B cell (primary cell): Measurements from ENCODE around the gene TYK2. TPM values are rescaled to one million over a fixed set of nuclear protein-coding genes. Genes with fewer than 3 reads are reported as not detected.

ENCODE experiments used
- ATAC-seq: fragments of 200-7000 bp; cut with Tn5 transposase; one replicate; pipeline ENCODE4 v1.10.0; 2021; ENCODE audit warnings: low read depth, mild to moderate bottlenecking, moderate number of reproducible peaks, moderate library complexity
- CTCF ChIA-PET: fragments of 350-600 bp; sonication (Branson Sonifier 250); formaldehyde crosslinking; loops from one replicate; lab custom pipeline; 2021; ENCODE audit warnings: antibody characterized with exemption, inconsistent platforms; lab: Charles Lee
- POLR2A ChIA-PET: fragments of 350-600 bp; sonication (Branson Sonifier 250); formaldehyde crosslinking; loops from one replicate; lab custom pipeline; 2021; ENCODE audit warnings: antibody characterized with exemption; lab: Charles Lee
- DNase-seq: peaks from one replicate; pipeline ENCODE4 v3.0.0; 2013
- H2AFZ ChIP-seq: 2 replicates; pipeline ENCODE4 v1.6.1; 2012; ENCODE audit warnings: mild to moderate bottlenecking, low read depth, low read length; ENCODE audit not compliant: insufficient read depth, poor library complexity, severe bottlenecking
- H3K27ac ChIP-seq, 2 donors: 1 replicate in 1 of 2; 2 replicates in 1 of 2; pipeline ENCODE4 v1.5.1; 2012 to 2013; ENCODE audit warnings: low read length in 2 of 2, mild to moderate bottlenecking in 2 of 2, moderate library complexity in 1 of 2
- H3K27me3 ChIP-seq, 4 experiments: fragments of 200-600 bp in 1 of 4; sonication (generic) in 1 of 4; replicated peaks in 1 of 4; 1 replicate in 2 of 4; 2 replicates in 2 of 4; pipeline versions ENCODE4 v1.6.1 to v1.7.0; 2013 to 2016; ENCODE audit warnings: low read length in 3 of 4, mild to moderate bottlenecking in 2 of 4, mixed read lengths in 1 of 4, moderate library complexity in 1 of 4; ENCODE audit not compliant: insufficient read depth in 4 of 4, control insufficient read depth in 3 of 4; ENCODE audit errors: control extremely low read depth in 1 of 4
- H3K36me3 ChIP-seq, 2 experiments: replicated peaks in 1 of 2; 1 replicate in 1 of 2; 2 replicates in 1 of 2; pipeline versions ENCODE4 v1.6.1 to v1.7.1; 2013; ENCODE audit warnings: low read length in 1 of 2; ENCODE audit not compliant: insufficient read depth in 2 of 2, control insufficient read depth in 1 of 2; ENCODE audit errors: control extremely low read depth in 1 of 2, extremely low read depth in 1 of 2
- H3K4me1 ChIP-seq, 2 donors: fragments of 200-600 bp in 1 of 2; sonication (generic) in 1 of 2; 1 replicate in 1 of 2; 2 replicates in 1 of 2; pipeline versions ENCODE4 v1.5.1 to v1.6.1; 2013 to 2017; ENCODE audit warnings: low read length in 2 of 2; ENCODE audit not compliant: control insufficient read depth in 2 of 2, insufficient read depth in 2 of 2
- H3K4me2 ChIP-seq: replicated peaks from 2 replicates; pipeline ENCODE3; 2012; ENCODE audit warnings: mild to moderate bottlenecking, low read depth, low read length; ENCODE audit not compliant: poor library complexity, severe bottlenecking
- H3K4me3 ChIP-seq, 5 experiments: fragments of 200-600 bp in 1 of 5; sonication (generic) in 1 of 5; 1 replicate in 3 of 5; 2 replicates in 2 of 5; pipeline versions ENCODE4 v1.5.1 to v1.7.0; 2011 to 2016; ENCODE audit warnings: low read length in 4 of 5, mild to moderate bottlenecking in 4 of 5, low read depth in 2 of 5, control low read depth in 1 of 5, moderate library complexity in 1 of 5; ENCODE audit not compliant: insufficient read depth in 1 of 5; ENCODE audit errors: control extremely low read depth in 1 of 5, extremely low read depth in 1 of 5
- H3K79me2 ChIP-seq: fragments of 200-600 bp; sonication (generic); one replicate; pipeline ENCODE4 v1.6.0; 2016; ENCODE audit warnings: low read length; ENCODE audit not compliant: control insufficient read depth, insufficient read depth
- H3K9ac ChIP-seq: fragments of 200-600 bp; sonication (generic); 2 replicates; pipeline ENCODE4 v1.6.1; 2017; ENCODE audit warnings: mild to moderate bottlenecking, low read length, moderate library complexity
- H3K9me3 ChIP-seq, 3 donors: one replicate each; pipeline versions ENCODE4 v1.6.1 to v1.7.1; 2013; ENCODE audit warnings: low read length in 2 of 3; ENCODE audit not compliant: control insufficient read depth in 2 of 3, insufficient read depth in 1 of 3; ENCODE audit errors: control extremely low read depth in 1 of 3
- H4K20me1 ChIP-seq: 2 replicates; pipeline ENCODE4 v1.6.0; 2012; ENCODE audit warnings: mild to moderate bottlenecking, low read length; ENCODE audit not compliant: insufficient read depth, control insufficient read depth, poor library complexity, severe bottlenecking
- H3K27ac Mint-ChIP-seq: one replicate; pipeline ENCODE4 v1.8.0; 2021; ENCODE audit warnings: mixed read lengths
- H3K27me3 Mint-ChIP-seq: one replicate; pipeline ENCODE4 v1.8.0; 2021; ENCODE audit warnings: mixed read lengths
- H3K4me1 Mint-ChIP-seq: one replicate; pipeline ENCODE4 v1.8.0; 2021; ENCODE audit warnings: mixed read lengths
- H3K4me3 Mint-ChIP-seq: one replicate; pipeline ENCODE4 v1.8.0; 2021; ENCODE audit warnings: mixed read lengths
- H3K9me3 Mint-ChIP-seq: one replicate; pipeline ENCODE4 v1.8.0; 2022; ENCODE audit warnings: mixed read lengths; ENCODE audit not compliant: insufficient read depth
- EZH2 ChIP-seq: IDR thresholded peaks from 2 replicates; pipeline ENCODE4 v1.6.1; 2012; ENCODE audit warnings: borderline replicate concordance, low read depth, mild to moderate bottlenecking, moderate library complexity, low read length; ENCODE audit not compliant: insufficient read depth, poor library complexity, severe bottlenecking
- WGBS: methylation state at CpG from one replicate; pipeline ENCODE4 v1.1.5; 2013; ENCODE audit warnings: missing lambda C conversion rate; ENCODE audit not compliant: insufficient coverage; 5-methylcytosine and 5-hydroxymethylcytosine counted together
- intact Hi-C: fragments of 100-400 bp; cut with micrococcal nuclease; formaldehyde crosslinking; loops from one replicate; pipeline ENCODE4 v1.10.0; 2022
- polyA plus RNA-seq: library from polyadenylated mRNA; depleted of rRNA; stranded (reverse); fragments of >200 nt; gene quantifications from 2 replicates; pipeline ENCODE4 v1.2.3, GENCODE V29; 2012
- total RNA-seq, 2 donors: library from RNA; stranded (reverse); fragments of 120-200 nt in 1 of 2; gene quantifications; 1 replicate in 1 of 2; 2 replicates in 1 of 2; pipeline versions ENCODE4 v1.2.3 to v1.2.4, GENCODE V29; 2013 to 2022
- TF ChIP-seq, protein P1 (sequence below): fragments of 200-600 bp; IDR thresholded peaks from one replicate; pipeline ENCODE4 v1.8.0; 2022; ENCODE audit warnings: antibody characterized with exemption, mild to moderate bottlenecking

TYK2 gene
- total and polyA plus RNA-seq, 2 donors (not counting 1 experiment from before 2014, with no cell fraction given) = 337 to 343 TPM

DNA sequence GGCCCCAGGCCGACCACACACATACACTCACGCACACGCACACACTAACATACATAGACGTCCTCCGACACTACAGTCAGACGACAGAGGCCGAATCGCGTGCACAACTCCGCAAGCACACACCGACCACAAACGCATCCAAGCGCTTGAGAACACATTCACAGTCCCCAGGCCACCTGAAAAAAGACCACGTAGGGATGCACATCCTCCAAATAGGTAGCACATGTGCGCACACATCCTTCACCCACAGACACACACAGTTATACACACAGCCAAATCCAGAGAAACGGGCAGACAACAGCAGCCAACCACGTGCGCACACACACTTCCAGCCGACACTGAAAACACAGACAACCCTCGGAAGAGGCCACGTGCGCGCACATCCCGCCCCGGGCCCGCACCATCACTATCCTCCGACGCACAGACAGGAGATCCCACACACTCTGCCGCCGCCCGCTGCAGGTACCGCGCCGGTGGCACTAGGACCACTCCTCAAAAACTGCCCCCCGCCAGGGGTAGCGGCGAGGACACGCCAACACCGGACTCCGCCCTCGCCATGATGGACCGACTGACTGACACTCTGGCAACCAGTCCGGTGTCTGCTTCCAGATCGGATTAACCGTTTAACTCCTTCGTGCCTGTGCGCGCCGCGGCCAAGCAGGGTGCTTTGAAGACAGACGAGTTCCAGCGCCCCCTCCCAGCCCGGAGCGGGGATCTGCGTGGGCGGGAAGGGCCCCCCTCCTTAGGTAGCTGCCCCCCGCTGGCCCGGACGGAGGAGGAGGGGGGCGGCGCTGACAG, 39.5 kb upstream of the TYK2 start:
- peak overlapping the region; percentile 78 for H3K27ac Mint-ChIP-seq

More for the DNA sequence above, 39.5 kb upstream of the TYK2 start:
- intact Hi-C loops = loop anchor here (5.0 kb wide), 1 partner anchor 147 kb away; the partner anchor contains the start of genes CDKN2D and KRI1
- Mint-ChIP-seq H3K9me3 (no peaks in the 10 kb centered on the region), H3K4me1 (peaks cover 71% of the 10 kb centered on the region), H3K27me3 (peaks cover 43% of the 10 kb centered on the region), H3K4me3 (peak overlapping the region; percentile 81)
- WGBS = under 1% methylated on average over 56 of the region's 61 CpGs
- peak; percentile 14 for ATAC-seq
- H4K20me1 ChIP-seq = no peaks in the 10 kb centered on the region
- H3K4me2 ChIP-seq = peak overlapping the region; percentile 79
- H3K79me2 ChIP-seq = no peaks in the 10 kb centered on the region
- H3K36me3 ChIP-seq = no peaks in the 10 kb centered on the region
- H3K9me3 ChIP-seq = peaks cover 0 to 30% (median 0%) of the 10 kb centered on the region in 3 donors
- peaks cover 0 to 76% (median 41%) of the 10 kb centered on the region in 4 experiments for H3K27me3 ChIP-seq
- peak overlapping the region in 3 of 5 experiments; percentile 18 to 47 (median 23) for H3K4me3 ChIP-seq
- H3K27ac ChIP-seq = no peak overlapping the region
- H2AFZ ChIP-seq = no peak overlapping the region
- peaks cover 80 to 84% of the 10 kb centered on the region in 2 donors for H3K4me1 ChIP-seq
- DNase-seq = peak; percentile 88
- POLR2A ChIA-PET = interaction anchor here (1.9 kb wide), 1 partner anchor 16 kb away, joined by 8 read pairs; the partner anchor contains the start of gene CDC37
- CTCF ChIA-PET = interaction anchor here (0.8 to 18.8 kb wide), 5 partner anchors 8 to 20 kb away, joined by 4 to 282 read pairs (median 45); partner anchors contain the start of gene CDC37
- H3K9ac ChIP-seq = peak overlapping the region; percentile 62
- TF ChIP-seq EZH2 = peak; percentile 94
- TF ChIP-seq, protein P1, sequence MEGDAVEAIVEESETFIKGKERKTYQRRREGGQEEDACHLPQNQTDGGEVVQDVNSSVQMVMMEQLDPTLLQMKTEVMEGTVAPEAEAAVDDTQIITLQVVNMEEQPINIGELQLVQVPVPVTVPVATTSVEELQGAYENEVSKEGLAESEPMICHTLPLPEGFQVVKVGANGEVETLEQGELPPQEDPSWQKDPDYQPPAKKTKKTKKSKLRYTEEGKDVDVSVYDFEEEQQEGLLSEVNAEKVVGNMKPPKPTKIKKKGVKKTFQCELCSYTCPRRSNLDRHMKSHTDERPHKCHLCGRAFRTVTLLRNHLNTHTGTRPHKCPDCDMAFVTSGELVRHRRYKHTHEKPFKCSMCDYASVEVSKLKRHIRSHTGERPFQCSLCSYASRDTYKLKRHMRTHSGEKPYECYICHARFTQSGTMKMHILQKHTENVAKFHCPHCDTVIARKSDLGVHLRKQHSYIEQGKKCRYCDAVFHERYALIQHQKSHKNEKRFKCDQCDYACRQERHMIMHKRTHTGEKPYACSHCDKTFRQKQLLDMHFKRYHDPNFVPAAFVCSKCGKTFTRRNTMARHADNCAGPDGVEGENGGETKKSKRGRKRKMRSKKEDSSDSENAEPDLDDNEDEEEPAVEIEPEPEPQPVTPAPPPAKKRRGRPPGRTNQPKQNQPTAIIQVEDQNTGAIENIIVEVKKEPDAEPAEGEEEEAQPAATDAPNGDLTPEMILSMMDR = no peak
